Measurements from ENCODE around the gene DOP1B. TPM values are rescaled to one million over a fixed set of nuclear protein-coding genes. Genes with fewer than 3 reads are reported as not detected.
"Not testable (repeated sequence)": the region's sequence is repeated elsewhere in the genome, so short reads cannot be mapped to it uniquely, and the experiment has no call there.

DOP1B gene
- total RNA-seq, 2 donors from 2014 or later: 14.6 to 20.6 TPM

DNA sequence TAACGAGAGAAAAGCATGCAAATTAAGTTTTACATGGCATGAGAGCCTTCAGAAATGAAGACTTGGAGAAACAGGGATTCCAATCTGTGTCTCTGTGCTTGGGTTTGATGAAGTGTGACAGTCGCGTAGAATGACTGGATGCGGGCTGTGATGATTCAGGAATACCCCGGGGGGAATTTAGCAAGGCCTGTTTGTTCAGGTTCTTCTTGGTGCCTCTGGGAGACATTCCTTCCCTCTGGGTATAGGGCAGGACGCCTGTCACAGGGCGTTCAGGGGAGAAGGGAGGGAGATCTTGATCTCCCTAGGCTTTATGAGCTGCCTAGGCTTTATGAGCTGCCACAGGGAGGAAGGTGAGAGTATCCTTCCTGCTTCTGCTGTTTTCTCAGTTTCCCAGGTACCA is 36.6 kb downstream of the DOP1B start:
- no peak for ATAC-seq (ENCODE audit: insufficient number of reproducible peaks, low FRiP score, low read depth)
- TF ChIP-seq CTCF (IDR thresholded peaks at IDR 0.05): no peak
- H3K36me3 ChIP-seq: no peaks in the 10 kb centered on the region
- H3K27ac ChIP-seq: no peak overlapping the region
- H3K4me1 ChIP-seq (ENCODE audit: control insufficient read depth in 1 of 2, low read depth in 2 of 2): peaks cover 4 to 8% of the 10 kb centered on the region in 2 donors
- no peak overlapping the region for H3K4me3 ChIP-seq
- no peaks in the 10 kb centered on the region for H3K27me3 ChIP-seq (replicated peaks; ENCODE audit: insufficient read depth)
- DNase-seq (ENCODE audit: low spot score): no peak
- H3K9me3 ChIP-seq: no peaks in the 10 kb centered on the region

DNA sequence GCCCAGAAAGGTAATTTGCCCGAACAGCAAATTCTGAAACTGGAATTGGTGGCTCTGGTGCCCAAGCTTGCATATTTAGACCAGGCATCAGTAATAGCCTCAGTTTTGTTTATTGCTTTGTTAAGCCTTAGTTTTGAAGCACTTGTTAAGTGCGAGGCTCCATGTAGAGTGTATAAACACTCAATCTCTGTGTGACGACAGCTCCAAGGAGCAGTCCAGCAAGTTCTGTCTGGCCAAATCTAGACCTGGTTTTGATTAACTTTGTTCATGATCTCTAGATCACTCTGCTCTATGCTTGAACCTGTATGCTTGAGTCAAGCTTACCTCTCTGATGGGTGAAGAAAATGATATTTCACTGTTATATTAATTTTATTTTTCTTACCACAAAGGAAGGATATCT is 37.4 kb downstream of the DOP1B start:
- no peak for TF ChIP-seq CTCF (IDR thresholded peaks at IDR 0.05)
- no peaks in the 10 kb centered on the region for H3K9me3 ChIP-seq
- H3K4me1 ChIP-seq (ENCODE audit: control insufficient read depth in 1 of 2, low read depth in 2 of 2): peaks cover 0 to 6% of the 10 kb centered on the region in 2 donors
- no peak overlapping the region for H3K4me3 ChIP-seq
- DNase-seq (ENCODE audit: low spot score) (no peak), ATAC-seq (ENCODE audit: insufficient number of reproducible peaks, low FRiP score, low read depth) (no peak)
- no peaks in the 10 kb centered on the region for H3K27me3 ChIP-seq (replicated peaks; ENCODE audit: insufficient read depth)
- no peaks in the 10 kb centered on the region for H3K36me3 ChIP-seq
- no peak overlapping the region for H3K27ac ChIP-seq

GRCh38 chr21:36195613-36196012 is 39.0 kb downstream of the DOP1B start:
- Histone ChIP-seq H3K27ac (no peak overlapping the region), H3K4me1 (ENCODE audit: control insufficient read depth in 1 of 2, low read depth in 2 of 2) (no peaks in the 10 kb centered on the region), H3K36me3 (no peaks in the 10 kb centered on the region), H3K4me3 (no peak overlapping the region), H3K27me3 (replicated peaks; ENCODE audit: insufficient read depth) (no peaks in the 10 kb centered on the region), H3K9me3 (no peaks in the 10 kb centered on the region)
- DNase-seq (ENCODE audit: low spot score) (no peak), ATAC-seq (ENCODE audit: insufficient number of reproducible peaks, low FRiP score, low read depth) (no peak)
- TF ChIP-seq CTCF (IDR thresholded peaks at IDR 0.05): no peak

- H3K4me1 ChIP-seq (ENCODE audit: control insufficient read depth in 1 of 2, low read depth in 2 of 2): peaks cover 0 to 6% of the 10 kb centered on the region in 2 donors
- ATAC-seq (ENCODE audit: insufficient number of reproducible peaks, low FRiP score, low read depth) (no peak), DNase-seq (ENCODE audit: low spot score) (no peak)
- H3K27ac ChIP-seq: no peak overlapping the region
- no peaks in the 10 kb centered on the region for H3K36me3 ChIP-seq
- H3K27me3 ChIP-seq (replicated peaks; ENCODE audit: insufficient read depth): no peaks in the 10 kb centered on the region
- H3K4me3 ChIP-seq: no peak overlapping the region
- TF ChIP-seq CTCF (IDR thresholded peaks at IDR 0.05): no peak
- no peaks in the 10 kb centered on the region for H3K9me3 ChIP-seq
Observed at GRCh38 chr21:36199021-36199420, 42.4 kb downstream of the DOP1B start.

- not testable (repeated sequence) for H3K27ac ChIP-seq; H3K27me3 ChIP-seq (replicated peaks; ENCODE audit: insufficient read depth); H3K4me1 ChIP-seq (ENCODE audit: control insufficient read depth in 1 of 2, low read depth in 2 of 2); DNase-seq (ENCODE audit: low spot score); ATAC-seq (ENCODE audit: insufficient number of reproducible peaks, low FRiP score, low read depth); H3K9me3 ChIP-seq; H3K4me3 ChIP-seq; H3K36me3 ChIP-seq
Observed at GRCh38 chr21:36199575-36199974, 43.0 kb downstream of the DOP1B start.

- Histone ChIP-seq H3K27ac (no peak overlapping the region), H3K9me3 (no peaks in the 10 kb centered on the region), H3K36me3 (no peaks in the 10 kb centered on the region), H3K27me3 (replicated peaks; ENCODE audit: insufficient read depth) (no peaks in the 10 kb centered on the region), H3K4me1 (ENCODE audit: control insufficient read depth in 1 of 2, low read depth in 2 of 2) (peaks cover 0 to 6% of the 10 kb centered on the region in 2 donors), H3K4me3 (no peak overlapping the region)
- TF ChIP-seq CTCF (IDR thresholded peaks at IDR 0.05): no peak
- no peak for DNase-seq (ENCODE audit: low spot score)
- ATAC-seq (ENCODE audit: insufficient number of reproducible peaks, low FRiP score, low read depth): no peak
Observed at GRCh38 chr21:36200081-36200561, 43.5 kb downstream of the DOP1B start.
